ENCODE measurements around the gene AOPEP.

Gene AOPEP

DNA sequence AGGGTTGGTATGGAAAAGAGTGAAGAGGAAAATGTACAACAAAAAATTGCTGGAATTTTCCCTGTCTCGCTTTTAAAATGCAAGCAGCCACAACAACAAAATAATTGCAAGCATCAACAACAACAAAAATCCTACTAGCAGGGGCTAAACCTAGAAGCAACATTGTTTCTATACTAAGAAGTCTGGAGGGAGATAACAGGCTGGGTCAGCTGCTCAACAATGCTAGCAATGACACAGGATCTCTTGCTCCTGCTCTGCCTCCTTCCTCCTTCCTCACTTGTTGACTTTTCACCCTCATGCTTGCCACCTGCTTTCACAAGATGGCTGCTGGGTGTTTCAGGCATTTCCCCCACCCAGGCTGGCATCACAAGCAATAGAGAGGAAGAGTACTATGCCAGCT is 7.6 kb upstream of the AOPEP start:
- DNase-seq, result no peak

DNA sequence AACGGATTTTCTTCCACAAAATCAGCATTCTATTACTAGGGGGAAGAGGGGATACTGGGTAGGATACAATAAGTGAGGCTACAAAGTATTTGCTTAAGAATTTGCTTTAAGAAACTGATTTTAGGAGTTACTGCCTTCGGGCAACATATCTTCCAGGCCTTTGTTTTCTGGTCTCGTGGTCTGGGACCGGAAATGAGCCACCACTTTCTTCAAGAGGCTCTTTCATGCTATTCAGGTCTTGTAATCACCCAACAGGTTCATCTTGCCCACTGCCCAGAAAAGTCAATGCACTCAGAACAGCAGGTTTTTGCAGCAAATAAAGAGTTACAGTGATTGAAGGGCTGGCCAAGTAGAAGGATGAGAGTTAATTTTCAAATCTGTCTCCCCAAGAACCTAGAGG is 6.6 kb upstream of the AOPEP start:
- DNase-seq, result no peak

DNA sequence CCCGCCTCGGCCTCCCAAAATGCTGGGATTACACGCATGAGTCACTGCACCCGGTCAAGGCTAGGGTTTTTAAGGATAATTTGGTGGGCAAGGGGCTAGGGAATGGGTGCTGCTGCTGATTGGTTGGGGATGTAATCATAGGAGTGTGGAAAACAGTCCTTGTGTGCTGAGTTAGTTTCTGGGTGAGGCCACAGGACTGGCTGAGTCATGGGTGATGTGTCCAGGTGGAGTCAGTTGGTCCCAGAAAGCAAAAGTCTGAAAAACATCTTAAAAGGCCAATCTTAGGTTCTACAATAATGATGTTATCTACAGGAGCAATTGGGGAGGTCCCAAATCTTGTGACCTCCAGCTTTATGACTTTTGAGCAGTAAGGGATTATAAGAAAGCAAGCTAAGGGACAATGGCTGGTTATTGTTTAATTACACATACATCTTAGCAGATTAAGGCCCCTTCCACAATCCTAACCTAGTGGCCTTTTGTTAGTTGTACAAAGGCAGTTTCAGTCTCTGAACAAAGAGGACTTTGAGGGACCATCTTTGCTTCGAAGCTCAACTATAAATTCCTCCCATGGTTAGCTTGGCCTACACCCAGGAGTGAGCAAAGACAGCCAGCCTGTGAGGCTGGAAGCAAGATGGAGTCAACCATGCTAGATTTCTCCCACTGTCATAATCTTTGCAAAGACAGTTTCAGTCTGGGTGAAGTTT is 5.5 kb upstream of the AOPEP start:
- DNase-seq, result no peak

DNA sequence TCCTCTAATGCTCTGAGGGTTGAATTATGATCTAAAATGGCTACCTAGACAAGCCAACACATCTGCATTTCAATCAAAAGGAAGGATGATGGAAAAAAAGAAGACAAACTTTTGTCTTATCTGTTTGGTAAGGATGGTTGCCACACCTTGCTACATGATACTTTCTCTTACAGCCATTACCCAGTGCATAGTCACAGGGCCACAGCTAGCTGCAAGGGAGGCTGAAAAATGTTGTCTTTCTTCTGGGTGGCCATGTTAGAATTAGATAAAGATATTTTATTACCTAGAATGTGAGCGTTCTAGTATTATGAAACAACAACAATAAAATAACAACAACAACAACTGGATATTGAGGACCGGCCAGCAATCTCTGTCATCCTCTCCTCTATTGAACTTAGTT is 4.7 kb upstream of the AOPEP start:
- DNase-seq, result no peak

DNA sequence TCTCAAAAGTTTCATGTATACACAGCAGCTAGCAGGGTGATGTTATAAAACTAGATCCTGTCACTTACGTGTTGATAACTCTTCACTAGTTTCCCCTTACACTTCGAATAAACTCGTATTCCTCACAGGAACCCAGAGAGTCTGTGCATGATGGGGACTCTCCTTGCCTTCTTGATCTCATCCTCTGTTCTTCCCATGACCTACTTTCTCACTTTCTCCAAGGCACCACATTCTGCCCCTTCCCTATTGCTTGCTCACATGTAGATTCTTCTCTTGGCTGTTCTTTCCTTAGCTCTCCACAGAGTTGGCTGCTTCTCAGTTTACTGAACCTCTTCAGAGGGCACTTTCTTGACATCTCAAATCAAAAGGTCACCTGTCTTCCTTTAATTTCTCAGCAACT is 1.2 kb upstream of the AOPEP start:
- no peak for DNase-seq

DNA sequence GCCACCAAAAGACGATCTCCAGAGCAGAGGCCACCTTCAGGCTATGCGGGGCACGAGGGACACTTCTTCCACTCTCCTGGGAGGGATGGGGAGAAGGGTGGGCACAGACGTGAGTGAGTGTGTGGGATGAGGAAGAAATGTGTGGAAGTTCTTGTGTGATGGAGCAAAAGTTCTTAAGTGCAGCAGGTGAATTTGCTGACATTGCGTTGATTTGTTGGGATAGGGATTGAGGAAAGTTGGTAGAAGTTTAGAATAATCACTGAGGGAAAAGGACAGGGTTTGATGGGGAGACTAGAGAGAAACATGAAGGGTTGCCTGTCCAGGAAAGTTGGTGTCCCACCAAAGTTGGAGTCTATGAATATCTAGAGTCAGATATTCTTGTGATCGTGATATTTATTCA is 2.2 kb downstream of the AOPEP start:
- no peak for DNase-seq

DNA sequence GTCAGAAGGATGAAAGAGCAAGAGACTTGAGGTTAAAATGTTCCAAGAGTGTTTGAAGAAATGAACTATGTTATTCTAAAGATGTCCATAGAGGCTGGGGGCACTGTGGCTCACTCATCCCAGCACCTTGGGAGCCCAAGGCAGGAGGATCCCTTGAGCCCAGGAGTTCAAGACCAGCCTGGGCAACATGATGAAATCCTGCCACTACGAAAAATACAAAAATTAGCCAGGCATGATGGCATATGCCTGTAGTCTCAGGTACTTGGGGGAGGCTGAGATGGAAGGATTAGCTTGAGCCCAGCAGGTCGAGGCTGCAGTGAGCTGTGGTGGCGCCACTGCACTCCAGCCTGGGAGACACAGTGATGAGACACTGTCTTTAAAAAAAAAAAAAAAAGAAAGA is 2.7 kb downstream of the AOPEP start:
- DNase-seq, result no peak

DNA sequence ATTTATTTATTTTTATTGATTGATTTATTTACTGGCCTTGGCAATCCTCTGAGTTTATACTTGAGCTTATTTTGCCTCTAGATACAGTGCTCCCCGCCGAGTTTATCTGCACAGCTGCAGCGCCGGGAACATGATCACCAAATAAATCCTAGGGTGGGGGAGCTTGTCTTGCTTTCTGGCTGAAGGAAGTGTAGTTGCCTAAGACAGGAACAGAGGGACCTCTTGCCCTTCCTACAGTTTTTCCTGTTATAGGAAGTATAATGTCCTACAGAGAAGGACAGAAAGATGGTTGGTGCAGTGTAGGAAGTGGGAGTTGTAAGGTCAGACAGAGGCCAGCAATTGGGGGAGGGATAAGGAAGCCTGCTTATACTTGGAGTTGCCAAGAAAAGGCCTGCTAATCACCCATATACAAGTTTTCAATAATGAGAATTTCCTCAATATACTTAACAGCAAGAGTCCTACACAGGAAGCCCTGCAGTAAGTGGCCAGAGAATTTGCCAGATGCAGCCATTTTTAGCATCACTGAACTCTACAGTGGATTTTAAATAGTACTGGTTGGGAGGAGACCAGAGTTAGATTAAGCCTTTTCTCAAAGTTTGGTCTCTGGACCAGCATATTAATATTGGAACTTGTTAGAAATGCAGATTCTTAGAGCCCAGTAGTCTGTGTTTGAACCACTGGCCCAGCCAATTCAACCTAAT is 7.7 kb downstream of the AOPEP start:
- DNase-seq, result no peak

DNA sequence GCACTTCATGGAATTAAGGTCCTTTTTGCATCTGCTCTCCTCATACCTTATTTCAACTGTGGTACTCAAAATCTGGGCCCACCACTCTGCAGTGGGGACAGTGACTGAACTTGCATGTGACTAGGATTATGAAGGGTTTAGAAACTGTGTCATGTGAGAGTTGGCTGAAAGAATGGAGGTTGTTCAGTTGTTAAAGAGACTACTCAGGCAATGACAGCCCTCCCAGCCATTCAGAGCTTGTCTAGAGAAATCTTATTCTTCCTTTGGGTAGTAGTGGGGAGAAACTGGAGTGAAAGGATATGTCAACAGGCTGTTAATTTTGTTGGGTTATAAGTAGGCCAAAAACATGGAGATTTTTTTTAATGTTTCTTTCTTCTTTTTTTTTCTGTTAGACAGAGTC is 10.3 kb downstream of the AOPEP start:
- no peak for DNase-seq

DNA sequence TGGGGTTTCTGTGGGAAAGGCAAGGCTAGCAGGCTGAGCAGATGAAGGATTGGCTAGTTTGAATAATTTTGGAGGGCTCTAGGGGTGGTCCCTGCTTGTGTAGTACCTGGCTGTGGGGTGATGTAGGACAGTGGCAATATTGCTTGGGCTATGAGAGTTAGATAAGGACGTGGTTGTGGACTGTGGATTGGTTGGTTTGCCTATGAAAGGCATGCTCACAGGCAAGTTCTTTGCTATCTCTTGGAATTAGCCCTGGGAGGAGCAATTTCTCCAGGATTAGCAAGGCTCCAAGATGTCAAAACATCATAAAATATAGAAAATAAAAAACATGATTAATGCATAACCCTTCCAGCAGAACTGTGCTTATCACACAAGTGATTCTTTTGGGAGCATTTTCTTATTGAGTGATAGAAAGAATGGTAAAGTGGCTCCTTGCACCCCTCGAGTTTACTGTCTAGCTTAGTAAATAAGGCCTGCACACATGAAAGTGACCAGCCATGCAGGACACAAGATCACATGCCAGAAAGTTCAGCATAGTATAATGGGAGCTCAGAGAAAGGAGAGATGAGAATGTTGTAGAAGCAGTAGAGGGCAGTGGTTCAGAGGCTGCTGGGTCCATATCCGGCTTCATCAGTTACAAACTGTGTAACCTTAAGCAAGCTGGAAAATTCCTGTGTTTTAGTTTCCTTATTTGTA is 13.8 kb downstream of the AOPEP start:
- DNase-seq, result no peak

DNA sequence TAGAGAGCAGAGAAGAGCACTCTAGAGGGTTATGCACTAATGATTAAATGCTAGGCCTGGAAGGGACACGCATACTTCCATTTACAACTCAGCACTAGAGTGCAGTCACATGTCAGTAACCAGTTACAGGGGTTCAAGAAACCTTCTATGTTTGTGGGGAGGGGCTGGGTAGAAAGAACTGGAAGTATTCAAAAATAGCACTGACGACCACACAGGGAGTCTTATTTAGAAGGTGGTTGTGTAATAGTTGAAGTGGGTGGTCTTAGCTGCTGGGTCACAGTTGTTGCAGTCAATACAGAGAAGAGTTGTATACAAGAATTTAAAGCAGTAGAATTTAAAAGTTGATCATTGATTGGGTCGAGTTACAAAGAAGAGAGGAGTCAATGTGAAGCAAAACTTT is 15.4 kb downstream of the AOPEP start:
- DNase-seq, result no peak

DNA sequence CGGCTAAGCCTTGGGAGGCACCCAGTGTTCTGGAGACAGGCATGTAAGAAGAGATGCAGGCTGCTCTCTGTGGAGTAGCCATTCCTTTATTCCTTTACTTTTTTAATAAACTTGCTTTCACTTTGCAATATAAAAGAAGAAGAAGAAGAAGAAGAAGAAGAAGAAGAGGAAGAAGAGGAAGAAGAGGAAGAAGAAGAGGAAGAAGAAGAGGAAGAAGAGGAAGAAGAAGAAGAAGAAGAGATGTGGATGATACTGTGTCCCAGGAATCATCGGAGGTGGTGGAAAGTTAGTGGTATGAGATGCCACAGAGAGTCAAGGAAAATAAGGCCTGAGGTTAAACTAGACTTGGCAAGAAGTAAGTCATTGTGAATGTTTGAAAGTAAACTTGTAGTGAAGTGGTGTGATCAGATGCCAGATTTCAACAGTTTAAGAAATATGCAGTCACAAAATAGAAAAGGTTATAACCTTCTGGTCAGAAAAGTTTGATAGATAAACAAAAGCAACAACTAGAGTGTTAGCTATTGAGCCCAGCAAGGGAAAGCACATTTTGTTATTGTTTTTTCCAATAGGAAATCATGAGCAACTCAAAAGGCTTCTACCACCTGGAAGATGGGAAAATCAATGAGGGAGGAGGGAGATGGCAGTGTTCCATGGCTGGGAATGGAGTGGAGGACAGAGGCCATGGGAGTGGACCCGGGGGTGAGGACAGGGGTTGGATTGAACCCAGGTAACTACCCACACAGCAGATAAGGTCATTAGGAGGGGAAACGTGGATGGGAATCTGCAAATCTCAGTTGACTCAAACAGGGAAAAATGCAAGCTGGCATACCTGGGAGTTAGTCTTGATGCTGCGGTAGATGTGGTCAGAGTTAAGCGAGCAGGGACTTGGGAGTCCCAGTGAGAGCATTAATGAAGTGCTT is 16.8 kb downstream of the AOPEP start:
- no peak for DNase-seq

DNA sequence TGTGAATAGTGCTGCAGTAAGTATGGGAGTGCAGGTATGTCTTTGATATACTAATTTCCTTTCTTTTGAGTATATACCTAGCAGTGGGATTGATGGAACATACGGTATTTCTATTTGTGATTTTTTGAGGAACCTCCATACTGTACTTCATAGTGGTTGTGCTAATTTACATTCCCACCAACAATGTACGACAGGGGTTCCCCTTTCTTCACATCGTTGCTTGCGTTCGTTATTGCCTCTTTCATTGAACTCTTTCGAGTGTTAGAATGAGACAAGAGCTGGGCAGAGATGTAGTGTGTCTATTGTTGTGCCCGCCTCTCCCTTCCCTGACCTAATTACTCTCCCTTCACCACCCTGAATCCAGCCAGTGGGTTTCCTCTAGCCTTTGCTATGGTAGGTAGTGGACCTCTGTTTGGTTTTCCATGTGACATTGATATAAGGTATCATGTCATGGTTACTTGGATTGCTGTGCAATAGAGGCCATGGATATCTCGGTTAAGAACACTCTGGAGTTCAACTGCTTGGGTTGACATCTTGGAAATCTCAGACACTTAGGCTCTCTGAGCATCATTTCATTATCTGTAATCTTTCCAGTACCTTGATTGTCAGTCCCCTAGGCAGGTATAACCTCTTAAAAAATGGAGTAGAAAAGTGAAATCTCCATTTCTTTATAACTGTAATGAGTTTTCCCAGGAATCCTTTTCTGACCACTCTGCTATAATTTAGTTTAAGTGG is 19.5 kb downstream of the AOPEP start:
- DNase-seq, result no peak

DNA sequence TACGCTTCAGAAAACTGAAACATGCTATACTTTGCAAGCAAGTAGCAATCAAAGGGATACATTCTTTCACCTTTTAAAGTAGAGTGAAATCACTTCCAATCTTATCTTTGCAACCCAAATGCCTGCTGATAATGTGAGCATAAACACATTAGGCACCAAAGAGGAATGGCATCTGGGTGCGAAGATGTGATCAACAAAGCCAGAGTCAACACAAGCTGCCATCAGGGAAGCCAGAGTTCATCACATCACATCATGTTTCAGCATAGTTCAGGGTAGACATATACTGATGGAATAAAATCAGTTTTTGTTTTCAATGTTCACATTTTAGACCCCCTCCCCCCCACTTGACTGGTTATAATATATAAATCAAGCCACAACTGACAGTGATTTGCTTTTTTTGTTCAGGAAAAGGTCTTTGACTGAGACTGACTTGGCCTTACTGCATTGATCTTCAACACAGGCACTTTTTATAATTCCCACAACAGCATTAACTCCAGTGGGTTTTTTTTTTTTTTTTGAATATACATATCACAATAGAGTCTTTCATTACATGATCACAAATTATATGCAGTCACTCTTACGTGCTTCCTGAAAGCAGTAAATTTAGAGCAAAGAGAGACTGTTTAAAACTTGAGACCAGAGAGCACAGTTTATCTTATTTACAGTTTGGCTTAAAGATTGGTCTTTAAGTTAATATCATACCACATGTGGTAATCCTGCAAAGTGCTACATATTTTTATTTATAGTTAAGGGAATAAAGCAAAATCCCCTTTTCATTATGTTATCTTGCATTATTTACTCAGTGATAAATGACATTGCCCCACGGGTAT is 20.3 kb downstream of the AOPEP start:
- DNase-seq, result no peak

DNA sequence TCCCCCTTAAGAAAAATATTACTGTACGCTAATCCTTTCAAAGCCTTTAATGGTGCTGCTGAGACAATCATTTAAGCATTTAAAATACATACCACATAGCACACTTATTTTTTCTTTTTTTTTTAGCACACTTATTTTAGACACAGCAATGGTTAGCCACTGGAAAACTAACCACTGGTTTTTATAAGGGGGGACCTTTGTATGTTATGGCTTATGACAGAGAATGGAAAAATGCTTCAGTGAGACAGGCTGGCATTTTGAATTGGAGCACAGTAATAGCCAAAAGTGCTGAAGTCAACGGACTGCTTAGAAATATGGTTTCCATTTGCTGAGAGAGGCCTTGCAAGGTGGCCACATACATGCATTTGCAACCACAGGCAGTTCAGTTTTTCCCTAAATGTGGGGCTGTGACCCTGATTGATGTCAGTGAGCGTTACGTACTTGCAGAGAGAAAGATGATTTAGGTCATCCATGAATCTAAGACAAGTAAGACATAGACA is 28.5 kb downstream of the AOPEP start:
- peak; percentile 56 for DNase-seq

DNA sequence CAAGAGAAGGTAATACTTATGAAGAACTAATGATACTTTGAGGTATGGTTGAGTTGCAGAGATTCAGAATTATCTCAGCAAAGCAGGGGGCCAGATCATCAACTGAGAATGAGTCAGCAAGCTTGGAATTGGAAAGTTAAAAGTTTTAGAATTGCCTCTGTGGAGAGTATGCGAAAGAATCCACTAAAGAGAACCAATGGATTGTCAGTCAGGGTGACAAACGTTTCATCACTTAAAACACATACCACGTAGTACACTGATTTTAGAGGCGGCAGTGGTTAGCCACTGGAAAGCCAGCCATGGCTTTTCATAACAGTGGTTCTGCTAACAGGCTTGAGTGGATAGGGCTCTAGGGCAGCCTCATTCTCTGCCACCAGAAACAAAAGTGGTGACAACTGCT is 30.7 kb downstream of the AOPEP start:
- peak; percentile 88 for DNase-seq

DNA sequence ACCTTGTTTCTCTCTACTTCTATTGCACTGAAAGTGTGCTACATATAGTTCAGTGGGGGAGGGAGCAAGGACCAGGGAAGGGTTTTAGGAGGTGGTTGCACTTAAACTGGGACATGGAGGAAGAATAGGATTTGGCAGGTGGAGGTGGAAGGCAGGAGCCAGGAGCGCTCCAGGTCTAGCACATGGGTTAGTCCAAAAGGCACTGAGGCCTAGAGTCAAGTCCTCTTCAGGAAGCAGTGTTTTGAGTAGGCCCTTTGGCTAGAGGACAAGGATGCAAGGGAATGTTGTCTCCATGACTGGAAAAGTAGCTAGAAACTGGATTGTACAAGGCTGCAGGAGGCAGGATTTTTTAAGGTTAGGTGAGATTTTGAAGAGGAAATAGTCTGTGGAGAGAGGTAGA is 31.5 kb downstream of the AOPEP start:
- DNase-seq, result no peak

DNA sequence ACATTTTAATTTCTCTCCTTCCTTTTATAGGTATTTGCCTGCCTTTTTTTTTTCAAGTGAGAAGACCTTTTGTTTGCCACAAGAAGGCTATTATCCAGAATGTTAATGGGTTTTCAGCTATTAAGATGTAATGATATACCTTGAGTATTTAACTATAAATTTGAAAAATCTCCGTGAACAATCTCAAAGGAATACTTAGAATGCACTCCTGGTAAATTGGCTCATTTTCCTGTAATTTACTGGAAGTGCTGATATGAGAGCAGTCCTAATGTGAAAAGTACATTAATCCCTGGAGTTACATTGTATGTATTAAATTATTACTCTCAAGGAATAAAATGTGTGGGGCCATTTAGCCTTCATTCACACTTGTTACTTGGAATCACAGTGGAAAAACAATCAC is 32.4 kb downstream of the AOPEP start:
- no peak for DNase-seq

DNA sequence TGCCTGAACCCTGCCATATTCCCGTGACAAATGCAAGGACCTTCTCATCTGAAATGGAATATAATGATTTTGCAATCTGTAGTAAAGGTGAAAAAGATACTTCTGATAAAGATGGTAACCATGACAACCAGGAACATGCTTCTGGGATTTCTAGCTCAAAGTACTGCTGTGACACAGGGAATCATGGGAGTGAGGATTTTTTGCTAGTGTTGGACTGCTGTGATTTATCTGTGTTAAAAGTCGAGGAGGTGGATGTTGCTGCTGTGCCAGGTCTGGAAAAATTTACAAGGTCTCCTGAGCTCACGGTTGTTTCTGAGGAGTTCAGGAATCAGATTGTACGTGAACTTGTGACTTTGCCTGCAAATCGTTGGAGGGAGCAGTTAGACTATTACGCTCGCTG is 33.5 kb downstream of the AOPEP start:
- no peak for DNase-seq

DNA sequence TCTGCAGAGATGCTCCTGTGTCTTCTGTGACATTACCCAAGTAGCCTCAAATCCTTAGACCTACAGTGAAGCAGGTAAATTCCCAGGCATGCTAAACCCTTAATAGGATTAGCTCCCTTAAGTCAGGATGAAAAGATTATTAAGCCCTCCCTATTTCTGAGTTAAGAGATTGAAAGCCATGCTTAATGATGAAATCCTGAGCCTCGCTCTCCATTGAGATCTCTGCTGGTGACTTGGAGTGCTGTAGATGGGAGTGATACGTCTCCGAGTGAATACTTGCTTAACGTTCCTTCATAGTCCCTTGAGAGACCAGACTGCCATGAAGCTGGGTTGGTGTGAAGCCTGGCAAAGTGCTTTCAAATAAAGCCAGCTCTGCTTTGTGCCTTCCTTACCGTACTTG is 34.2 kb downstream of the AOPEP start:
- no peak for DNase-seq

DNA sequence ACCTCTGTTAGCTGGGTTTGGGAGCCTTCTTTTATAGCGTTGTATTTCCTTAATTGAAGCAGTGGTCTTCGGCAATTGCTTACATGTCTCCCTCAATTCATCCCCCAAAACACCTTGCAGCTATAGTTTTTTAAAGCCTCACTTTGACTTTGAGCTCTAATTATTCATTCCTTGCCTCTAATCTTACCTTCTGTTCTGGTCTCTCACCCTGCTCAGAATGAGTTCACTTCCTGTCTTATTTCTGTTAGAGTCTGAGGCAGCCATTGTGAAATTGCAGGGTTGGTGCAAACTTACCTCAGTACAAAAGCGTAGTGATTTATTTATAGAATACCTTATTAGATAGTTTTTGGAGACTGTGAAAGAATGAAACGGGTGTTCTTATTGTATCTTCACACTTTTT is 35.0 kb downstream of the AOPEP start:
- no peak for DNase-seq
